Keratinocyte (primary cell): ENCODE data around the gene CDC20. TPM values are rescaled to one million over a fixed set of nuclear protein-coding genes. Genes with fewer than 3 reads are reported as not detected.

Experiments used
- DNase-seq: peaks from one replicate; pipeline ENCODE4 v3.0.0-alpha.2; 2011; ENCODE audit warnings: low read depth, missing footprints, low spot score
- FAIRE-seq: peaks from 2 replicates; lab custom pipeline; 2011; peaks lifted over from hg19 to GRCh38; lab: Jason Lieb, UNC
- H2AFZ ChIP-seq: 2 replicates; pipeline ENCODE4 v1.6.0; 2012; ENCODE audit warnings: low read length, control low read depth, inconsistent platforms; ENCODE audit not compliant: control insufficient read depth
- H3K27ac ChIP-seq: 2 replicates; pipeline ENCODE4 v1.5.1; 2011; ENCODE audit warnings: low read length; ENCODE audit not compliant: control insufficient read depth, insufficient read depth
- H3K27me3 ChIP-seq: 3 replicates; pipeline ENCODE4 v1.6.0; 2011; ENCODE audit warnings: low read length; ENCODE audit not compliant: control insufficient read depth, insufficient read depth; ENCODE audit errors: extremely low read depth
- H3K36me3 ChIP-seq, 2 experiments: 2 replicates in 1 of 2; 3 replicates in 1 of 2; pipeline ENCODE4 v1.5.1; 2011; ENCODE audit warnings: low read length in 2 of 2, mild to moderate bottlenecking in 1 of 2; ENCODE audit not compliant: control insufficient read depth in 2 of 2, insufficient read depth in 2 of 2; ENCODE audit errors: extremely low read depth in 1 of 2
- H3K4me1 ChIP-seq: 3 replicates; pipeline ENCODE4 v1.5.1; 2011; ENCODE audit warnings: low read length; ENCODE audit not compliant: control insufficient read depth, insufficient read depth; ENCODE audit errors: extremely low read depth
- H3K4me2 ChIP-seq: 3 replicates; pipeline ENCODE4 v1.6.0; 2011; ENCODE audit warnings: low read depth, low read length; ENCODE audit not compliant: control insufficient read depth, insufficient read depth; ENCODE audit errors: extremely low read depth
- H3K4me3 ChIP-seq, 3 experiments: fragments of 200-600 bp in 1 of 3; sonication (generic) in 1 of 3; 2 replicates in 2 of 3; 3 replicates in 1 of 3; pipeline ENCODE4 v1.5.1; 2011 to 2016; ENCODE audit warnings: low read length in 3 of 3, mild to moderate bottlenecking in 3 of 3, control low read depth in 2 of 3, inconsistent platforms in 1 of 3, low read depth in 1 of 3, mixed read lengths in 1 of 3, mixed run types in 1 of 3, moderate library complexity in 1 of 3; ENCODE audit not compliant: control insufficient read depth in 2 of 3, insufficient read depth in 2 of 3; ENCODE audit errors: extremely low read depth in 1 of 3
- H3K79me2 ChIP-seq: 2 replicates; pipeline ENCODE4 v1.6.0; 2012; ENCODE audit warnings: low read length; ENCODE audit not compliant: control insufficient read depth, insufficient read depth
- H3K9ac ChIP-seq: 3 replicates; pipeline ENCODE4 v1.6.0; 2011; ENCODE audit warnings: low read length; ENCODE audit not compliant: control insufficient read depth, insufficient read depth; ENCODE audit errors: extremely low read depth
- H3K9me1 ChIP-seq: 3 replicates; pipeline ENCODE4 v1.6.0; 2011; ENCODE audit warnings: low read length; ENCODE audit not compliant: control insufficient read depth, insufficient read depth; ENCODE audit errors: extremely low read depth
- H3K9me3 ChIP-seq: 2 replicates; pipeline ENCODE4 v1.5.1; 2012; ENCODE audit warnings: low read depth, low read length; ENCODE audit not compliant: control insufficient read depth
- H4K20me1 ChIP-seq: 3 replicates; pipeline ENCODE4 v1.6.0; 2011; ENCODE audit warnings: low read length; ENCODE audit not compliant: control insufficient read depth, insufficient read depth; ENCODE audit errors: extremely low read depth
- CTCF ChIP-seq, 3 experiments: IDR thresholded peaks in 1 of 3; conservative IDR thresholded peaks in 1 of 3; optimal IDR thresholded peaks in 1 of 3; 2 replicates in 2 of 3; 3 replicates in 1 of 3; pipeline versions ENCODE3 to v1.5.1; 2011; ENCODE audit warnings: low read length in 3 of 3, mild to moderate bottlenecking in 3 of 3, moderate library complexity in 2 of 3, control low read depth in 1 of 3, inconsistent platforms in 1 of 3; ENCODE audit not compliant: insufficient read depth in 2 of 3; ENCODE audit errors: extremely low read depth in 1 of 3
- EZH2 ChIP-seq: IDR thresholded peaks from one replicate; pipeline ENCODE4 v1.6.1; 2012; ENCODE audit warnings: inconsistent platforms, mild to moderate bottlenecking, low read length, moderate library complexity
- dilution Hi-C: fragments of 300-500 bp; cut with MboI; formaldehyde crosslinking; loops from one replicate; pipeline ENCODE4 v1.7.0; 2020; ENCODE audit warnings: low sequenced_read_pairs; ENCODE audit not compliant: extremely low pct_ligation_motif_present
- polyA plus RNA-seq, 5 experiments: library from polyadenylated mRNA; depleted of rRNA in 3 of 5; stranded (reverse) in 3 of 5; stranded (forward) in 1 of 5; unstranded in 1 of 5; fragments of >200 nt; gene quantifications; 1 replicate in 1 of 5; 2 replicates in 3 of 5; 3 replicates in 1 of 5; pipeline versions ENCODE4 v1.2.1 to v1.2.3, GENCODE V29; 2011 to 2012; ENCODE audit warnings: missing spikeins in 2 of 5, low read depth in 1 of 5, low replicate concordance in 1 of 5

The CDC20 gene
- polyA plus RNA-seq, 1 donor (not counting 4 experiments of a cell fraction or from before 2014, with no cell fraction given) = 84.2 TPM

DNA sequence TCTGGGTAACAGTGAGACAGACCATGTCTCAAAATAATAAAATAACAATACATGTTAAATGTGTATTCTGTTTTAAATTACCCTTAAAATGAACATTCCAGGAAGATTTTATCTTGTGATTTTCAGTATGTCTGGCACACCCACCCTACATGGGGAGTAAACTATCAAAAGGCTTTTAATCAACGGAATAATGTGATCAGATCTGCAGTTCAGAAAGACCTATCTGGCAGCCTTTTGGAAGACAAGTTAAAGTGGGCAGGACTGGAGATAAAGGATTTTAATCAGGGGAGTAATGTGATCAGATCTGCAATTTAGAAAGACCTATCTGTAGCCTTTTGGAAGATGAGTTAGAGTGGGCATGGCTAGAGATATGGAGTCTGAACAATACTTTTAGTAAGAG is 20.7 kb downstream of the CDC20 start:
- TF ChIP-seq CTCF (optimal IDR thresholded peaks at IDR 0.05 in 1 of 3, IDR thresholded peaks at IDR 0.05 in 1 of 3, conservative IDR thresholded peaks at IDR 0.05 in 1 of 3; ENCODE audit: extremely low read depth in 1 of 3, insufficient read depth in 2 of 3, low read length in 3 of 3) (no peak), EZH2 (no peak)
- Histone ChIP-seq H3K4me1 (peaks cover 7% of the 10 kb centered on the region), H3K27me3 (no peaks in the 10 kb centered on the region), H3K4me3 (no peak overlapping the region), H3K9ac (no peak overlapping the region), H3K36me3 (peaks cover 22 to 24% of the 10 kb centered on the region in 2 experiments), H4K20me1 (no peaks in the 10 kb centered on the region), H3K4me2 (no peak overlapping the region), H3K79me2 (no peaks in the 10 kb centered on the region), H2AFZ (no peak overlapping the region), H3K27ac (no peak overlapping the region), H3K9me3 (no peaks in the 10 kb centered on the region), H3K9me1 (no peaks in the 10 kb centered on the region)
- no peak for DNase-seq
- dilution Hi-C loops = no loop called here
- no peak for FAIRE-seq

GRCh38 chr1:43381612-43382011 is 22.8 kb downstream of the CDC20 start:
- FAIRE-seq = no peak
- Histone ChIP-seq H3K27ac (no peak overlapping the region), H3K9ac (no peak overlapping the region), H3K27me3 (no peaks in the 10 kb centered on the region), H3K9me1 (no peaks in the 10 kb centered on the region), H4K20me1 (no peaks in the 10 kb centered on the region), H3K4me2 (no peak overlapping the region), H3K79me2 (no peaks in the 10 kb centered on the region), H3K4me1 (peaks cover 6% of the 10 kb centered on the region), H3K9me3 (no peaks in the 10 kb centered on the region), H3K36me3 (peaks cover 38 to 40% of the 10 kb centered on the region in 2 experiments), H2AFZ (no peak overlapping the region), H3K4me3 (no peak overlapping the region)
- dilution Hi-C loops = no loop called here
- TF ChIP-seq EZH2 (no peak), CTCF (optimal IDR thresholded peaks at IDR 0.05 in 1 of 3, IDR thresholded peaks at IDR 0.05 in 1 of 3, conservative IDR thresholded peaks at IDR 0.05 in 1 of 3; ENCODE audit: extremely low read depth in 1 of 3, insufficient read depth in 2 of 3, low read length in 3 of 3) (no peak)
- no peak for DNase-seq
